Measurements from ENCODE around the gene DNAH11.

DNA sequence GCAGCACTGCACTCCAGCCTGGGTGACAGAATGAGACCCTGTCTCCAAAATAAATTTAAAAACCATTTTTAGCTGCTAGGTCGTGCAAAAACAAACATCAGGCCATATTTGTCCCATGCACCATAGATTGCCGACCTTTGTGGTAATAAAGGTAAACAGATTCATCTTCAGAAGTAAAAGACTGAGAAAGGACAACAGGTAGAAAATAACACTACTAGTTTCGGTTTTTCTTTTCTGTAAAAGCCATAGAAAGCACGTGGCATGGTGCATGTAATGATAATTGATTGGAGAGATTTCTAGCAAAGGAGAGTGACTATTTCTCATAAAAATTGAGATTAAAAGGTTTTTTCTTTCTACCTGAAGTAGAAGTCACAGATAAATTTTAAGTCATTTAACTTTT lies 93.9 kb downstream of the DNAH11 start:
- TF ChIP-seq SUZ12 (IDR thresholded peaks at IDR 0.05) (no peak), TARDBP (IDR thresholded peaks at IDR 0.05) (no peak), FOXK2 (IDR thresholded peaks at IDR 0.05) (no peak), ARNT (IDR thresholded peaks at IDR 0.05) (no peak), ELF4 (IDR thresholded peaks at IDR 0.05) (no peak), NFRKB (IDR thresholded peaks at IDR 0.05) (no peak), CTBP1 (IDR thresholded peaks at IDR 0.05; ENCODE audit: borderline replicate concordance) (no peak), FOXM1 (IDR thresholded peaks at IDR 0.05; ENCODE audit: borderline replicate concordance) (no peak), BHLHE40 (IDR thresholded peaks at IDR 0.05; ENCODE audit: borderline replicate concordance) (no peak), FOXA1 (IDR thresholded peaks at IDR 0.05) (no peak)
